Neural progenitor cell (in vitro differentiated cells): ENCODE results near the gene NPVF.

Experiments
- EZH2 ChIP-seq: fragments of 200-600 bp; sonication (generic); IDR thresholded peaks from 2 replicates; pipeline ENCODE4 v1.6.1; 2017; ENCODE audit warnings: antibody characterized with exemption, mild to moderate bottlenecking, moderate library complexity
- TF ChIP-seq, protein P1 (sequence below): fragments of 200-600 bp; sonication (generic); IDR thresholded peaks from 2 replicates; pipeline ENCODE4 v1.5.1; 2017; ENCODE audit warnings: antibody characterized with exemption, mild to moderate bottlenecking

DNA sequence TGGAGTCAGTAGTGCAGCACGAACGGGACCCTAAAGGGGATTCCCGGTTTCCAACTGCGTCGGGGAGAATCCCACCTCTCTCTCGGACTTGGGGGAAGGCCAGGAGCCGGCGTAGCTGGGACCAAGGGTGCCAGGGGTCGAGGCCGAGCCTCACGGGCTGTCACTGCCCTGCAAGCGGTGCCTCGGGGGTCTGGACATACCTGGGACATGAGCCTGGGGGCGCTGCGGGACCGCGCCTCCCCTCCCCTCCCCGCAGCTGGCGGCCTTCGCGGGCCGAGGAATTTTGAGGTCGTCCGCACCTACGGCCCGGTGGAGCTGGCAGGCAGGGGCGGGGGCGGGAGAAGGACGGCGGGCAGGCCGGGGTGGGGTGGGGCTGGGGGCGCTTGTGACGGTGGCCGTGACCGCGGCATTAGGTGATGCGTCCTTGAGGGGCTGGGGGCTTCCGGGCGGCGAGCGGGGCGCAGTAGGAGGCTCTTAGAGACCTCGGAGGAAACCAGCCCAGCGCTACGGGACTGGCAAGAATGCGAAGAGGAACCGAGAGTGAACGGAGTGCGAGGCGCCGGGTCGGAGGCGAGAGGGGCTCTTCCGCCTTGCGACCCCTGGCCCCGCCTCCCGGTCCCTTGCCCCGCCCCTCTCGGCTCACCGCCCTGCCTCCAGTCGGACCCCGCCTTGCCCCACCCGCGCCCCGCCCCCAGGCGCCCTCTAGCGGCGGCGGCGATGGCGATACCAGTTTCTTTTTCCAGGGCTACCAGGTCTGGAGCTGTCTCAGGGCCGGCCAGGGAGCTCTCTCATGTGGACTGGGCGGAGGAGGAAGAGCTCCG lies 48.3 kb downstream of the NPVF start:
- TF ChIP-seq, protein P1, sequence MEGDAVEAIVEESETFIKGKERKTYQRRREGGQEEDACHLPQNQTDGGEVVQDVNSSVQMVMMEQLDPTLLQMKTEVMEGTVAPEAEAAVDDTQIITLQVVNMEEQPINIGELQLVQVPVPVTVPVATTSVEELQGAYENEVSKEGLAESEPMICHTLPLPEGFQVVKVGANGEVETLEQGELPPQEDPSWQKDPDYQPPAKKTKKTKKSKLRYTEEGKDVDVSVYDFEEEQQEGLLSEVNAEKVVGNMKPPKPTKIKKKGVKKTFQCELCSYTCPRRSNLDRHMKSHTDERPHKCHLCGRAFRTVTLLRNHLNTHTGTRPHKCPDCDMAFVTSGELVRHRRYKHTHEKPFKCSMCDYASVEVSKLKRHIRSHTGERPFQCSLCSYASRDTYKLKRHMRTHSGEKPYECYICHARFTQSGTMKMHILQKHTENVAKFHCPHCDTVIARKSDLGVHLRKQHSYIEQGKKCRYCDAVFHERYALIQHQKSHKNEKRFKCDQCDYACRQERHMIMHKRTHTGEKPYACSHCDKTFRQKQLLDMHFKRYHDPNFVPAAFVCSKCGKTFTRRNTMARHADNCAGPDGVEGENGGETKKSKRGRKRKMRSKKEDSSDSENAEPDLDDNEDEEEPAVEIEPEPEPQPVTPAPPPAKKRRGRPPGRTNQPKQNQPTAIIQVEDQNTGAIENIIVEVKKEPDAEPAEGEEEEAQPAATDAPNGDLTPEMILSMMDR: peak; percentile 77
- TF ChIP-seq EZH2: no peak
